GM19438 (cell line): Measurements from ENCODE around the gene GRIN3B.

ENCODE experiments used
- ATAC-seq: cut with Tn5 transposase; IDR thresholded peaks from one replicate; pipeline ENCODE4 v1.9.1; 2021; ENCODE audit warnings: low read depth; ENCODE audit not compliant: unreplicated experiment

GRIN3B gene

DNA sequence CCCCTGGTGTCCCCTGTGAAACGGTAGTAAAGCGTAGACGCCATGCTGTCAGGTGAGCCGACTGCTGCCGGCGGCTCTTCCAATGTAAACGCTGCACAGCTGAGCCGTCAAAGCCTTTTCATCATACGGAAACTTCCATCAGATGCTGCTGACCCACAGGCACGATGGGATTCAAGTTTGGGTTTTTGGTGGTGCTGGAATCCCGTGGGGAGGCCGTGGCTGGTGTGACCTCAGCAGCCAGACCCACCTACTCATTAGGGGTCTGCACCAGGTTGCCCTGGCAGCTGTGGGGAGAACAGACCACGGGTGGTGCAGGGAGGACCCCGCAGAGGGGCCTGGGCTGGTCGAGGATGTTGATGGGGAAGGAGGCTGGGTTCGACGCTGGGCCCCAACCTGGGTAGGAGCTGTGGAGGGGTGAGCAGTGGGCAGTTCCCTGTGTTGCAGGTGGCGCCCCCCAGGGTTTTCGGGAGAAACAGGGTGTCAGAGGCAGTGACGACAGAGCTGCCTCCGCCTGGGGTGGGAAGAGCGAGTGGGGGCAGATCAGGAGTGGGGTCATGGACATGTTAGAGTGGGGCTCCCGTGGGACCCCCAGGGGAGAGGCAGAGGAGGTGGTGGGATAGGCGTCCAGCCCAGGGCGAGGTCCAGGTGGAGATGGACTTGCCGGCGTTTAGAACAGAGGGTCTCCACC lies 6.6 kb downstream of the GRIN3B start:
- no peak for ATAC-seq

DNA sequence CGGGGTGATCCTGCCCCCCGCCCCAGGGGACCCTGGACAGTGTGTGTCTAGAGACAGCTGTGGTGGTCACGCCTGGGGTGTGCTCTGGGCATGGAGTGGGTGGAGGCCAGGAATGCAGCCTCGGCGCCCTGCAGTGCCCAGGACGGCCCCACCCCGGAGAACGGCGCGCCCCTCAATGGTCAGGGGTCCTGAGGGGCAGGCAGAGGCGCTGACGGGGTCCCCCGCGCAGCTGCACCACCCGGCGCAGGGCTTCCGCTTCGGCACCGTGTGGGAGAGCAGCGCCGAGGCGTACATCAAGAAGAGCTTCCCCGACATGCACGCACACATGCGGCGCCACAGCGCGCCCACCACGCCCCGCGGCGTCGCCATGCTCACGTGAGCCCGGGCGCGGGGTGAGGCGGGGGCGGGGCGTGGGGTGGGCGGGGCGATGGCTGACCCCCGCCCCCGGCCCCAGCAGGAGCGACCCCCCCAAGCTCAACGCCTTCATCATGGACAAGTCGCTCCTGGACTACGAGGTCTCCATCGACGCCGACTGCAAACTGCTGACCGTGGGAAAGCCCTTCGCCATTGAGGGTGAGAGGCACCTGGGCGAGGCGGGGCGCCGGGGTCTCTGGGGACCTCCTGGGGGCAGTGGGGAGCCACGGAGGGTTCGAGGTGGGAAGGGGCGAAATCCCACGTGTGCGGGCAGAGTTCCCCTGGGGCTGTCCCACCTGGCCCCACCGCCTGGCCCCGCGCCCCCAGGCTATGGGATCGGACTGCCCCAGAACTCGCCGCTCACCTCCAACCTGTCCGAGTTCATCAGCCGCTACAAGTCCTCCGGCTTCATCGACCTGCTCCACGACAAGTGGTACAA lies 7.4 kb downstream of the GRIN3B start:
- no peak for ATAC-seq

DNA sequence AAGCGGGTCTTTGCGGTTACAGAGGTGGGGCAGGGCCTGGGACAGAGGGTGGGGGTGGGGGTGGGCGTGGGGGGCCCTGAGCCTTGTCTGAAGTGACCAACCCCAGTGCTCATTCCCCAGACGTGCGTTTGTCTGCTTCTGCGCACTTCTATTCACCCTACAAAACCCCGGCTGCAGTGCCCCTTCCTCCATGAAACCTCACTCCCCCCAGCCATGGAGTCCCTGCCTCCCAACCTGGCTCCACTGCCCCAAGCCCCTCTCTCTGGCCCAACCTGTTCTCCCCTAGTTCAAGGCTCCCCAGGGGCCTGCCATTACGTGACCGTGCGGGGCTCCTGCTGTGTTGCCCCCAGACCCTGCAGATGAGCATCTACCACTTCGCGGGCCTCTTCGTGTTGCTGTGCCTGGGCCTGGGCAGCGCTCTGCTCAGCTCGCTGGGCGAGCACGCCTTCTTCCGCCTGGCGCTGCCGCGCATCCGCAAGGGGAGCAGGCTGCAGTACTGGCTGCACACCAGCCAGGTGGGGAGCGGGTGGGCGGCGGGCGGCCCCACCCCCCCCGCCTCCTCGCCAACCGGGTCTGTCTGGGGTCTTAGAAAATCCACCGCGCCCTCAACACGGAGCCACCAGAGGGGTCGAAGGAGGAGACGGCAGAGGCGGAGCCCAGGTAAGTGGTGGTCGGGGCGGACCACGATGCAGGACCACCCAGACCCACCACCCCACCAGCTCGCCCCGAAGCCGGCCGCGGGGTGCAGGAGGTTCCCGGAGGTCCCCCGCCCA lies 8.2 kb downstream of the GRIN3B start:
- ATAC-seq, result no peak

DNA sequence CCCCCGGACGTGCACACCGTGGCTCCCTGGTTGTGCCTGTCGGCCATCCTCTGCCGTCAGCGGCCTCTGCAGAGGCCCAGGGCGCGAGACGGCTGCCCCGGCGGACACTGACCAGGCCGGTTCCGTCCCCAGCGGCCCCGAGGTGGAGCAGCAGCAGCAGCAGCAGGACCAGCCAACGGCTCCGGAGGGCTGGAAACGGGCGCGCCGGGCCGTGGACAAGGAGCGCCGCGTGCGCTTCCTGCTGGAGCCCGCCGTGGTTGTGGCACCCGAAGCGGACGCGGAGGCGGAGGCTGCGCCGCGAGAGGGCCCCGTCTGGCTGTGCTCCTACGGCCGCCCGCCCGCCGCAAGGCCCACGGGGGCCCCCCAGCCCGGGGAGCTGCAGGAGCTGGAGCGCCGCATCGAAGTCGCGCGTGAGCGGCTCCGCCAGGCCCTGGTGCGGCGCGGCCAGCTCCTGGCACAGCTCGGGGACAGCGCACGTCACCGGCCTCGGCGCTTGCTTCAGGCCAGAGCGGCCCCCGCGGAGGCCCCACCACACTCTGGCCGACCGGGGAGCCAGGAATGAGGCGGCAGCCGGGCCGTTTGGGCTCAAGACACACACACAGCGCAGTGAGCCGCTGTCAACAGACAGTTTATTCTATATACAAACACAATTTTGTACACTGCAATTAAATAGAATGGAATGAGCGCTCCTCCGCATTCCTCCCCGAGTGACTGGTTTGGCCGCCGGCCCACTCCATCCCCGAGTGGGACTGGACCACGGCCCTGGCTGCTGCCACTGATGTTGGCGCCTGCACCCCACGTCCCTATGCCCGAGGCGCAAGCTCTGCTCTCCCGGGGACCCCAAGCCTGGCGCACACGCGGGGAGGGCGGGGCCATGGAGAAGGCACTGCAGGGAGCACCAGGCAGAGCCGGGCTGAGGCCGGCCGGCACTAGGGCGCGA lies 9.1 kb downstream of the GRIN3B start:
- ATAC-seq, result no peak

DNA sequence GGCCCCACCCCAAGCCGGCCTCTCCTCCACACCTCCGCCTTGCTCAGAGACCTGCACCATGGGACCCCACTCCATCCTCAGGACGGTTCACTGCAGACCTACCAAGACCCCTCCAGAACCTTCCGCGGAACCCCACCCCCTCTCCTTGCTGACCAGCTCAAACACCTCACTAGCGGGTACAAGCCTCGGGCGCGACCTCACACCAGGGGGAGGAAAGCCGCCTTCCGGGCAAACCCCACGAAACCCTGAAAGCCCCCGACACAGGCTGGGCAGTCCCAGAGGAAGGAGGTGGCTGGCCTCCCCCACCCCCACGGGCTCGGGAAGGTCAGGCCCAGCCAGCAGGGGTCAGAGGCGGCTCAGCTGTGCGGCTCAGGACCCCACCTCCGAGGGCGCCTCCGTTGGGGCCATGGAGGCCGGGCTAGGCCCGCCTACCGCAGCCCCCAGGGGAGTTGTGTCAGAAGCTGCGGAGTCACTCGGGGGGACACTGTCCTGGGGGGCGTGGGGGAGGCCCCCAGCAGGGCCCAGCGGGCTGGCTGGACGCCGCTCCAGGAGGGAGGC lies 9.8 kb downstream of the GRIN3B start:
- ATAC-seq, result no peak

- ATAC-seq, result no peak
Measured at GRCh38 chr19:1010586-1011510, 10.6 kb downstream of the GRIN3B start.

GRCh38 chr19:1011831-1012333 lies 11.7 kb downstream of the GRIN3B start:
- no peak for ATAC-seq

- no peak for ATAC-seq
Measured at GRCh38 chr19:1012334-1012733, 12.1 kb downstream of the GRIN3B start.

- ATAC-seq, result no peak
Measured at GRCh38 chr19:1013218-1013617, 13.0 kb downstream of the GRIN3B start.

DNA sequence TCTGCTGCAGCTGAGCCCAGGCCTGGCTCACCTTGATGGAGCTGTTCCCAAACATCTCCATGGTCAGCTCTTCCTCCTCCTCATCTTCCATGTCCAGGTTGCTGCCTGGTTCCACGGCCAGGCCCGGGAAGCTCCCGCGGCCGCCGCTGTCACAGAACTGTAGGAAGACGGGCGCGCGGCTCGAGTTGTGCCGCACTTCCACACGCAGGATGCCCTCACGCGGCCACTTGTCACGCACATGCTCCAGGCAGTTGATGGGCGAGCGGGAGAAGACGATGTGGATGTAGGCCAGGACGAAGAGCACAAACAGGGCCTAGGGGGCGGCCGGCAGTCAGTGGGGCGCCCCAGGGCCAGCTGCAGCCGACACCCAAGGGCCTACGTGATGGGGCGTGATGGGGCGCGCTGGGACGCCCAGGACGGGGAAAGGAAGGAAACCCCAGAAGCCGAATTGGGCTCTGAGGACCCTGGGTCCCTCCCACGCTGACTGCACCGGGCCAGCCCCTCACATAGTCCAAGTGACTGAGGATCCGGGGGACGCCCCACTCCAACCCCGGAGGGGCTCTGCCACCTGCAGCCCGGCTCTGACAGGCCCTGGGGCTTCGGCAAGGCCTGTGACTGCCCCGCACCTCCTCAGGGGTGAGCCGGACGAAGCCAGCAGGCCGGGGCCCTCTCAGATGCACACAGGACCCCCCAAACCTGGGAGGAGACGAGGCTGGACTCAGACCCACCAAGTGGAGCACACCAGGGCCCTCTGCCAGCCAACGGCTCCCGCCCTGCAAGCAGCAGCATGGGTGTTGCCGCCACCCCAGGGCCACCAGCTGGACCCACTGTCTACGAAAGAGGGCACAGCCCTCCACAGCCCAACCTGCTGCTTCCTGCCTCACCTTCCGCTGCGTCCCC lies 14.2 kb downstream of the GRIN3B start:
- ATAC-seq, result no peak

DNA sequence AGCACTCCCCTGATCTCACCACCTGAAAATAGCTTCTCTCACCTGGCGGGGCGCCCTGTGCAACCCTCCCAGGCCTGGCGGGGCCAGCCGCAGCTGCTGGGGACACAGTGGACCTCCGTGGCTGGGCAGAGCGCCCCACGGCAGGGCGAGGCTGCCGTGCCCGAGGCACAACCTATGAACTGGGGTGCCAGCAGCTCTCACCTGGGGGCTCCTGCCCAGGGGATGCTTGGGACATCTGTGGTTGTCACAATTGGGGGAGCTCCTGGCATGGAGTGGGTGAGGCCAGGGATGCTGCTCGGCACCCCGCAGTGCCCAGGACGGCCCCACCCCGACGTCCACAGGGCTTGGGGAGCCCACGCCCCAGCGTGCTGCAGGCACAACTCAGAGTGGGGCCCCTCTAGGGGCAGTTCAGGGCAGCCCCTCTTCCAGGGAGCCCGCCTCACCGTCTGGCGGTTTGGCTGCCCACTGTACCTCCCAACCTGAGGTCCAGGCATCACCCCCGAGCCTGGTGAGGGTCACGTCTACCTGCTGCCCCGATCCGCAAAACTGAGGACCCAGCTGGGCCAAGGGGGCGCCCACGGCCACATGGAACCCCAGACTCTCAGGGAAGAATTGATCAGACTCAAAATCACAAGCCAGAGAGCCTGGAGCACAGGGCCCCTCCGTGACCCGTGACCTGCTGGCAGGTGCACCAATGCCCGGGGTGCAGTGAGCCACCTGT lies 15.0 kb downstream of the GRIN3B start:
- ATAC-seq, result no peak

GRCh38 chr19:1015782-1016646 lies 15.8 kb downstream of the GRIN3B start:
- no peak for ATAC-seq

DNA sequence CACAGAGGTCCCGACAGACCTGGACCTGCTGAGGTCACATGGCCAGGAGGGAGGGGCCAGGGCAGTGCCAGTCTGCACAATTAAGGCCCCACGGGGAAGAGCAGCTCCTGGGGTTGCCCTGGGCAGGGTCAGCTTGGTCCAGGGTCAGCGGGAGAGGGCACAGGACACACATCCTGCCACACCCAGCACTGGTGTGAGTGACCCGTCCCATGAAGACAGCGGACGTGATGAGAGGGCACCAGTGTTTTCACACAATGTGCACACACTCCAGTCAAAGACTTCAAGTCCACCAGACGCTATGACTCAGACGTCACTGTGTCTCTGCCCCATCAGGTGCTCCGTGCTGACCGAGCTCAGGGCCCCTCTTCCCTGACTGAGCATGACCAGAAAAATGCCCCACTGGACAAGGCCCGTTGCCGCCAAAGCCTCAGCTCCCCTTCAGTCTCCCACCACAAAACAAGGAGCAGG lies 16.5 kb downstream of the GRIN3B start:
- ATAC-seq, result no peak

DNA sequence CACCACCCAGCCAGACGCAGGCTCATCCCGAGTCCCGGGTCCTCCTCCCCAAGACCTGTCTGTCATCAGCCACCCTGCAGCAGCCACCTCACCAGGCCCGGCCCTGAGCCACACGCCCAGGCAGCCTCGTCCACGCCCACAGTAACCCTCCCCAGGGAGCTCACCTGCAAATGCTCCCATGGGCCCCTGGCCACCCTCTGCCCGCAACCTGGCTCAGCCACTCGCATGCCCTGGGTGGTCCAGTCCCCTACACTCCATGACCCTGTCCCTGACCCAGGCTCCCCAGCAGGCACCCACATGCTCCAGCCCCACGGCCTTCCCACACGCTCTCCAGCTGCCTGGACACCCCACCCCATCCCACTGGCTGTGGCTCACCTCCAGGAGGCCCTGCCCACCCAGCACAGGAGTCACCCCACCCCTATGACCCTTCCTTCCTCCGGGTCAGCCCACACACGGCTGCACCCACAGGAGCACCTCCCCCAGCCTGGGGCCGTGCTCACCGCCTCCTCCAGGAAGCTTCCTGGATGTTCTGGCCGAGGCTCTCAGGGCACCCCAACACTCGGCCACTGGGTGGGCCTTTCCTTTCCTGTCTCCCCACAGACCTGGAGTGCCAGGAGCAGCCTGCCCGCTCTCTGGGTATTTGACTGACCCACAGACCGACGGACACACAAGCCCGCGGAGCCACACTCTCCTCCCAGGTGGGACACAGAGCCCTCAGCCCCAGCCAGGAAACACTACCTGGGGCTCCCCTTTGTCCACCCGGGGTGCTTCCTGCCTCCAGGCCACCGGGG lies 17.1 kb downstream of the GRIN3B start:
- no peak for ATAC-seq

DNA sequence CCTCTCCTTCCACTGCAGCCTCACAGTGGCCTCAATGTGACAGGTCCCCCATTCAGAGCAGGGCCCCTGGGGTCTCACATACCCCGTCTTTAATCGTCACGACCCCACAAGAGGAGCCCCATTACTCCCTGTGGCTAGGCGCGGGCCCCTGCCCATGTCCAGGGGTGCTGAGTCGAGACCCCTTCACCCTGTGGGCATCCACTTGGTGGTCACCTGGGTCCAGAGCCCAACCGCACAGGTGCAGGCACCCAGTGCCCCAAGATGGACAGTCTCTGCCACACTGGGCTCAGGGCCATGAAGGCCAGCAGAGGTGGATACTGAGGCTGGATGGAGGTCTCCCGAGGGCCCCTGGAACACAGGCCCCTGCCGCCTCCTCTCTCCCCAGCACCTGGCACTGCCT lies 17.7 kb downstream of the GRIN3B start:
- ATAC-seq, result no peak
